Lung (tissue), 12 donors: ENCODE results near the gene MRAP2. TPM values are rescaled to one million over a fixed set of nuclear protein-coding genes. Genes with fewer than 3 reads are reported as not detected.

Source experiments
- ATAC-seq: fragments of 200-7000 bp; cut with Tn5 transposase; one replicate; pipeline ENCODE4 v1.9.1; 2020; ENCODE audit warnings: moderate number of reproducible peaks; ENCODE audit not compliant: insufficient read depth, low FRiP score
- DNase-seq, 3 donors: peaks; one replicate each; pipeline ENCODE4 v3.0.0-alpha.2; 2013 to 2017
- H3K27ac ChIP-seq, 2 donors: one replicate each; pipeline ENCODE4 v1.5.1; 2013; ENCODE audit warnings: mild to moderate bottlenecking in 2 of 2, moderate library complexity in 2 of 2, control low read depth in 1 of 2, inconsistent platforms in 1 of 2, low read depth in 1 of 2, low read length in 1 of 2
- H3K27me3 ChIP-seq, 3 donors: one replicate each; pipeline ENCODE4 v1.5.1; 2013; ENCODE audit warnings: low read length in 2 of 3; ENCODE audit not compliant: control insufficient read depth in 3 of 3, insufficient read depth in 3 of 3
- H3K36me3 ChIP-seq, 4 donors: one replicate each; pipeline ENCODE4 v1.5.1; 2013; ENCODE audit warnings: low read length in 4 of 4, mild to moderate bottlenecking in 1 of 4, moderate library complexity in 1 of 4; ENCODE audit not compliant: control insufficient read depth in 4 of 4, insufficient read depth in 4 of 4
- H3K4me1 ChIP-seq, 5 donors: one replicate each; pipeline ENCODE4 v1.5.1; 2013; ENCODE audit warnings: low read length in 5 of 5, mild to moderate bottlenecking in 2 of 5, moderate library complexity in 1 of 5; ENCODE audit not compliant: control insufficient read depth in 5 of 5, insufficient read depth in 5 of 5
- H3K4me3 ChIP-seq: one replicate; pipeline ENCODE4 v1.5.1; 2013; ENCODE audit warnings: mild to moderate bottlenecking, control low read depth, moderate library complexity
- H3K9ac ChIP-seq, 2 donors: one replicate each; pipeline ENCODE4 v1.5.1; 2013; ENCODE audit warnings: low read length in 2 of 2, control low read depth in 1 of 2; ENCODE audit not compliant: insufficient read depth in 1 of 2
- H3K9me3 ChIP-seq, 4 donors: one replicate each; pipeline ENCODE4 v1.5.1; 2013; ENCODE audit warnings: low read length in 3 of 4, mild to moderate bottlenecking in 1 of 4, moderate library complexity in 1 of 4; ENCODE audit not compliant: control insufficient read depth in 4 of 4, insufficient read depth in 3 of 4
- WGBS, 2 donors: extraction: QIAGEN DNeasy Blood & Tissue Kit; methylation state at CpG; one replicate each; pipeline ENCODE4 v1.1.7; 2013; 5-methylcytosine and 5-hydroxymethylcytosine counted together
- polyA plus RNA-seq, 2 donors: library from polyadenylated mRNA; stranded (reverse); fragments of 200-250 nt; gene quantifications; one replicate each; pipeline ENCODE4 v1.2.1, GENCODE V29; 2013
- total RNA-seq, 2 donors: library from RNA; depleted of rRNA in 1 of 2; stranded (reverse); fragments of >200 nt in 1 of 2; gene quantifications; one replicate each; pipeline ENCODE4 v1.2.1, GENCODE V29; 2014 to 2021
- TF ChIP-seq, protein P1 (sequence below): IDR thresholded peaks from 2 replicates; pipeline ENCODE4 v1.5.1; 2012; ENCODE audit warnings: mild to moderate bottlenecking; ENCODE audit errors: control extremely low read depth, extremely low read depth
- donor health status: control.
- donor health status: control.
- donor health status: Bipolar disorder and iron deficiency.
- donor health status: healthy.
- donor health status: DM: yes; HTN: yes; CAD: no.

MRAP2 gene
- total and polyA plus RNA-seq, 4 donors: 0.34 to 4.2 (median 1.3) TPM

DNA sequence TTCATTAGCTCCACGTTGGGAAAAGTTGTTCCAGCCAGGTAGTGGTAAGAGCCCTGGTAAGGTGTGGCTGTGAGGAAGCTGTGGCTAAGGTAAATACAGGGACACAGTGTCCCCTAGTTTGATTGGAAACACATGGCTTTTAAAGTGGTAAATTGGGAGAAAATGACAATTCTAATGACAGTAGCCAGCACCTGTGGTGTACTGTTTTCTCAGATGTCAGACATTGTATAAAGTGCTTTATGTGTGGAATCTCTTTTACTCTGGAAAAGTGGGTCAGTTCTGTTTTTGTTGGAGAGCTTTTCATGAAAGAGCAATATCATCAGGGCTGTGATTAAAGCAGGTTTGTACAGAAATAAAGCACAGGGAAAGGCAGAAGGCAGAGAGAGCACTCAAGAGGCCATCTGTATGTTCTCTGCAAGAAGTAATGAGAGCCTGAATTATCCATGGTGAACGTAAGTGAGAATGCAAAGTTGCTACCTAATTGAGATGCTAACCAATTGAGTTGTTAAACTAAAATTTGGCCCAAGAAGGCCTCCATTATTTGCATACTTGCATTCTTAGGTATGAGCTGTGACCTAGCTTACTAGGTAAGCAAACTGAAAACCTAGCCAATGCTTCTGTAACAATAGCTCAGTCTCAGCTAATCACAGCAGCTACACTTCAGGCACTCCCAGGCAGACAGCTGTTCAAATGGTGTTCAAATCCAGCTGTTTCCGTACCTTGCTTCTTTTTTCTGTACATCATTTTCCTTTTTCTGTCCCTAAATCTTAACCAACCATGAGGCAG is 28.2 kb downstream of the MRAP2 start:
- H3K9ac ChIP-seq: no peak overlapping the region
- no peak for ATAC-seq
- no peaks in the 10 kb centered on the region for H3K27me3 ChIP-seq
- 72 to 80% methylated on average over 3 of the region's 3 CpGs for WGBS, 2 donors
- TF ChIP-seq, protein P1, sequence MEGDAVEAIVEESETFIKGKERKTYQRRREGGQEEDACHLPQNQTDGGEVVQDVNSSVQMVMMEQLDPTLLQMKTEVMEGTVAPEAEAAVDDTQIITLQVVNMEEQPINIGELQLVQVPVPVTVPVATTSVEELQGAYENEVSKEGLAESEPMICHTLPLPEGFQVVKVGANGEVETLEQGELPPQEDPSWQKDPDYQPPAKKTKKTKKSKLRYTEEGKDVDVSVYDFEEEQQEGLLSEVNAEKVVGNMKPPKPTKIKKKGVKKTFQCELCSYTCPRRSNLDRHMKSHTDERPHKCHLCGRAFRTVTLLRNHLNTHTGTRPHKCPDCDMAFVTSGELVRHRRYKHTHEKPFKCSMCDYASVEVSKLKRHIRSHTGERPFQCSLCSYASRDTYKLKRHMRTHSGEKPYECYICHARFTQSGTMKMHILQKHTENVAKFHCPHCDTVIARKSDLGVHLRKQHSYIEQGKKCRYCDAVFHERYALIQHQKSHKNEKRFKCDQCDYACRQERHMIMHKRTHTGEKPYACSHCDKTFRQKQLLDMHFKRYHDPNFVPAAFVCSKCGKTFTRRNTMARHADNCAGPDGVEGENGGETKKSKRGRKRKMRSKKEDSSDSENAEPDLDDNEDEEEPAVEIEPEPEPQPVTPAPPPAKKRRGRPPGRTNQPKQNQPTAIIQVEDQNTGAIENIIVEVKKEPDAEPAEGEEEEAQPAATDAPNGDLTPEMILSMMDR: no peak
- no peak for DNase-seq
- no peaks in the 10 kb centered on the region for H3K9me3 ChIP-seq
- H3K36me3 ChIP-seq: no peaks in the 10 kb centered on the region
- H3K4me3 ChIP-seq: no peak overlapping the region
- no peak overlapping the region for H3K27ac ChIP-seq
- no peaks in the 10 kb centered on the region for H3K4me1 ChIP-seq

DNA sequence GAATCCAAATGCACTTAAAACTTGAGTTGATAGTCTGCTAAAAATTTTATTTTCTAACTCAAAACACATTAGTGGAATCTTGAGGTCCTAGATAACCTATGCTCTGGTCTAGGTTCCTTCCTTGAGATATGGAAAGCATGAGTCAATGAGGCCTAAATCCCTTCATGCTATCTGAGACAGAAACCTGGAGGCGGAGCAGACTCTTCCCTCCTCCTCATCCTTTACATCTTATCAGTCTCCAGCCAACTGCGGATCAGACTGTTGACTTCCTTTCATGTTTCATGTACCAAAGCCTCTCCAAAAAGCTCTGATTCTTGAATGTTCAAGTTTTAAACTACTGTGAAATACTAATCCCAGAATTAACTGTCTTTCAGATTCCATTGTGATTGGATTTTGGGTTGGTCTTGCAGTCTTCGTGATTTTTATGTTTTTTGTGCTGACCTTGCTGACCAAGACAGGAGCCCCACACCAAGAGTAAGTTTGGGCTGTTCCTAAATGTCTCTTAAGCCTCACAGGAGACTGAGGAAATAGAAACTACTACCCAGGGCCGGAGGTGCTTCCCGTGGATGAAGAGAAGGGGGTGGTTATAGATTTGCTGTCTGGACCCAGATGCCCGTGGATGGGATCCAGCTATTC is 29.1 kb downstream of the MRAP2 start:
- no peak overlapping the region for H3K9ac ChIP-seq
- H3K36me3 ChIP-seq: no peaks in the 10 kb centered on the region
- H3K4me1 ChIP-seq: no peaks in the 10 kb centered on the region
- ATAC-seq (no peak), DNase-seq (no peak)
- TF ChIP-seq, protein P1: no peak
- no peaks in the 10 kb centered on the region for H3K27me3 ChIP-seq
- H3K27ac ChIP-seq: no peak overlapping the region
- no peaks in the 10 kb centered on the region for H3K9me3 ChIP-seq
- 76 to 89% methylated on average over 6 of the region's 6 CpGs for WGBS, 2 donors
- no peak overlapping the region for H3K4me3 ChIP-seq

DNA sequence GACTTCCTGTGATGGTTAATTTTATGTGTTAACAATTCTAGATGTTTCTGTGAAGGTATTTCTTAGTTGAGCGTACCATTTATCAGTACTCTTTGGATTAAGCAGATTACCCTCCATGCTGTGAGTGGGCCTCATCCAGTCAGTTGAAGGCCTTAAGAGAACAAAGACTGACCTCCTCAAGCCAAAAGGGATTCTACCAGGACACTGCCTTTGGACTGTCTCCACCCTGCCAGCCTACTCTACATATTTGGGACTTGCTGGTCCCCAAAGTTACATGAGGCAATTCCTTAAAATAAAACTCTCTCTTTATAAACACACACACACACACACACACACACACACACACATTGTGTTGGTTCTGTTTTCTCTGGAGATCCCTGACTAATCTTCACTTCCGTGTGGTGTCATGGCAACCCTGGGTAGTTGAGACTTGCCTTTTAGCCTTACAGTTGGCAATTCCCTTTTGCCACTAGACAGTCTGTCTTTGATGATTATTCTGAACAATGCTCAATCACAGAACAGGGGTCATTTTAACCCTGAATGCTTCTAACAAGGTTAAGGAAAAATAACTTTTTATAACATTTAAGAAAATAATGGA is 32.2 kb downstream of the MRAP2 start:
- TF ChIP-seq, protein P1: no peak
- H3K27me3 ChIP-seq: no peaks in the 10 kb centered on the region
- no peak overlapping the region for H3K4me3 ChIP-seq
- DNase-seq (no peak), ATAC-seq (no peak)
- no peaks in the 10 kb centered on the region for H3K4me1 ChIP-seq
- no peaks in the 10 kb centered on the region for H3K9me3 ChIP-seq
- 78 to 82% methylated on average over 2 of the region's 2 CpGs for WGBS, 2 donors
- no peak overlapping the region for H3K9ac ChIP-seq
- no peak overlapping the region for H3K27ac ChIP-seq
- no peaks in the 10 kb centered on the region for H3K36me3 ChIP-seq
